ENCODE data around the gene TIMM23. TPM values are rescaled to one million over a fixed set of nuclear protein-coding genes. Genes with fewer than 3 reads are reported as not detected.

Gene TIMM23
- total RNA-seq, 1 experiment from 2014 or later = 125 TPM

- H3K27ac ChIP-seq (ENCODE audit: low read depth, low read length, poor library complexity, severe bottlenecking) = no peak overlapping the region
- BruUV-seq (replicated peaks) = no TSS peak
- ChIA-PET CTCF (no interaction called here), POLR2A (ENCODE audit: low non-redundant PET) (no interaction called here)
- no peaks in the 10 kb centered on the region for H3K27me3 ChIP-seq (replicated peaks; ENCODE audit: insufficient read depth, low read depth, low read length, poor library complexity)
- no peaks in the 10 kb centered on the region for H3K9me3 ChIP-seq (ENCODE audit: low read depth, low read length, poor library complexity, severe bottlenecking)
- H3K36me3 ChIP-seq (ENCODE audit: insufficient read depth, low read length, poor library complexity, severe bottlenecking) = peaks cover 8% of the 10 kb centered on the region
- H3K4me3 ChIP-seq (ENCODE audit: low read depth, low read length, poor library complexity, severe bottlenecking) = no peak overlapping the region
- peaks cover 3% of the 10 kb centered on the region for H3K4me1 ChIP-seq (ENCODE audit: insufficient read depth, low read length, poor library complexity, severe bottlenecking)
- intact Hi-C loops (cut with micrococcal nuclease; ENCODE audit: unreplicated experiment) = no loop called here
- no peak for TF ChIP-seq CTCF (conservative IDR thresholded peaks at IDR 0.05; ENCODE audit: low read depth, low read length)
- TF ChIP-seq EZH2 (IDR thresholded peaks at IDR 0.05; ENCODE audit: borderline replicate concordance, low read depth, low read length, poor library complexity, severe bottlenecking) = no peak
- DNase-seq (ENCODE audit: low spot score) = no peak
Measured at GRCh38 chr10:46018453-46019176, 46.3 kb downstream of the TIMM23 start.

DNA sequence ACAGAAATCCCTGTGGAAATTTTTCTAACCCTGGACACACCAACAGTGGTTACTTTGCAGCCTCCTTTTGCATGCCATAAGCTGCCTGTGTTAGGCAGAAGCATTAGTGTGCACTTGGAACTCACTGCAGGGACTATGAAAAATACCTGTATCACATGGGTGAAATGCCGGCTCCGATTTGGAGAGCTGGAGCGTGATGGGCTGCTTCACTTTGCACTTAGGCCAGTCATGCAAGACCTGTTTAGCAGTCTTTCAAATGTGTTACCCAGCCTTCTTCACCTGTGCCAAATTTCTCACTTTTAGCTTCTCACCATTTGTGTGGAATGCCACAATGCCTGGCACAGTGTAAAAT is 46.9 kb downstream of the TIMM23 start:
- intact Hi-C loops (cut with micrococcal nuclease; ENCODE audit: unreplicated experiment) = no loop called here
- Histone ChIP-seq H3K9me3 (ENCODE audit: low read depth, low read length, poor library complexity, severe bottlenecking) (no peaks in the 10 kb centered on the region), H3K4me3 (ENCODE audit: low read depth, low read length, poor library complexity, severe bottlenecking) (no peak overlapping the region), H3K36me3 (ENCODE audit: insufficient read depth, low read length, poor library complexity, severe bottlenecking) (peaks cover 6% of the 10 kb centered on the region), H3K4me1 (ENCODE audit: insufficient read depth, low read length, poor library complexity, severe bottlenecking) (peaks cover 4% of the 10 kb centered on the region), H3K27me3 (replicated peaks; ENCODE audit: insufficient read depth, low read depth, low read length, poor library complexity) (no peaks in the 10 kb centered on the region), H3K27ac (ENCODE audit: low read depth, low read length, poor library complexity, severe bottlenecking) (no peak overlapping the region)
- BruUV-seq (replicated peaks) = no TSS peak
- CTCF ChIA-PET = no interaction called here
- POLR2A ChIA-PET (ENCODE audit: low non-redundant PET) = no interaction called here
- no peak for DNase-seq (ENCODE audit: low spot score)
- TF ChIP-seq EZH2 (IDR thresholded peaks at IDR 0.05; ENCODE audit: borderline replicate concordance, low read depth, low read length, poor library complexity, severe bottlenecking) (no peak), CTCF (conservative IDR thresholded peaks at IDR 0.05; ENCODE audit: low read depth, low read length) (no peak)

GRCh38 chr10:46019569-46020343 is 47.5 kb downstream of the TIMM23 start:
- TF ChIP-seq CTCF (conservative IDR thresholded peaks at IDR 0.05; ENCODE audit: low read depth, low read length) (no peak), EZH2 (IDR thresholded peaks at IDR 0.05; ENCODE audit: borderline replicate concordance, low read depth, low read length, poor library complexity, severe bottlenecking) (no peak)
- intact Hi-C loops (cut with micrococcal nuclease; ENCODE audit: unreplicated experiment) = loop anchor here (10.0 kb wide), 2 partner anchors 555 to 785 kb away; no protein-coding TSS in a partner anchor
- Histone ChIP-seq H3K27ac (ENCODE audit: low read depth, low read length, poor library complexity, severe bottlenecking) (no peak overlapping the region), H3K36me3 (ENCODE audit: insufficient read depth, low read length, poor library complexity, severe bottlenecking) (peaks cover 4% of the 10 kb centered on the region), H3K4me3 (ENCODE audit: low read depth, low read length, poor library complexity, severe bottlenecking) (no peak overlapping the region), H3K9me3 (ENCODE audit: low read depth, low read length, poor library complexity, severe bottlenecking) (no peaks in the 10 kb centered on the region), H3K4me1 (ENCODE audit: insufficient read depth, low read length, poor library complexity, severe bottlenecking) (peaks cover 4% of the 10 kb centered on the region), H3K27me3 (replicated peaks; ENCODE audit: insufficient read depth, low read depth, low read length, poor library complexity) (no peaks in the 10 kb centered on the region)
- no TSS peak for BruUV-seq (replicated peaks)
- CTCF ChIA-PET = no interaction called here
- POLR2A ChIA-PET (ENCODE audit: low non-redundant PET) = no interaction called here
- no peak for DNase-seq (ENCODE audit: low spot score)

Measured in A673 (cell line).